GM12891 (cell line): ENCODE results near the gene GPR55.

Source experiments
- POLR2A ChIP-seq: IDR thresholded peaks from 2 replicates; pipeline ENCODE4 v1.6.1; 2011; ENCODE audit warnings: low read depth, low read length, control low read depth
- POLR2AphosphoS5 ChIP-seq: IDR thresholded peaks from 2 replicates; pipeline ENCODE4 v1.6.1; 2011; ENCODE audit warnings: low read depth, low read length, control low read depth

DNA sequence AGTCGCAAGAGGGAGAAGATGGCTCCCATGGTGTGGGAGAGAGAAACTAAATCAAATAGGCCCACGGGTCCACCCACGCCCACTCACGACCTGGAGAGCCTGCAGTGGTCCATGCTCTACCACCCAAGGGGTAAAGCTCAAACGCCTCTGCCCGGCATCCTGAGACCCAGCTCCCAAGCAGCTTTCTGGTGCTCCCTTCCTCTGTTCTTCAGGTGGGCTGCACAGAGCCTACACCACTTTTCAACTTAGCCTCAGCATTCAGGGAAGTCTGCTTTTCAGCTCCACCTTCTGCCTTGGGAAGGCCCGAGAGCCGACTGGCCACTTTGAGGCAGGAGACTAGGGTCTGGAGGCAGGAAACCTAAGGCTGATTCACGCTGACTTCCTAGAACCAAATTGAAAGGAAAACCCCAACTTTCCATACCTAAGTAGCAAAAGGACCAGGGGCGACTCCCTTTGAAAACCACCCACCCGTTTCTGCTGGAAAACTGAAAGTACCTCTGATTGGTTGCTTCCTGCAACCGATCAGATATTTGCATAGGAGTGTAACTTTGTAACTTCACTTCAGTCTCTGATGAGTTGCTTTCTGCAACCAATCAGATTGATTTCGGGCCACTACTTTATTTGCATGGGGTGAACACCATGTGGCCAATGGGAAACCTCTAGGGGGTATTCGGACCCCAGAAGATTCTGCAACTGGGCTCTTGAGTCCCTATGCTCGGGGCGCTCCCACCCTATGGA lies 44.0 kb upstream of the GPR55 start:
- TF ChIP-seq POLR2A (no peak), POLR2AphosphoS5 (no peak)
